Measurements from ENCODE around the gene KRT33A.

GRCh38 chr17:41333098-41333497, 17.5 kb downstream of the KRT33A start:
- TF ChIP-seq SUZ12 (IDR thresholded peaks at IDR 0.05; ENCODE audit: extremely low read depth, insufficient read depth, insufficient read length): no peak
- no peak for TF ChIP-seq ZNF274 (IDR thresholded peaks at IDR 0.05; ENCODE audit: low read depth, low read length)

Data from NT2/D1 (cell line).